Prostate gland (tissue), 2 donors: Measurements from ENCODE around the gene FASTK.

ENCODE experiments used
- POLR2AphosphoS5 ChIP-seq: sonication (generic); formaldehyde crosslinking; IDR thresholded peaks from one replicate; pipeline ENCODE4 v1.6.1; 2017; ENCODE audit warnings: antibody characterized with exemption
- TF ChIP-seq, protein P1 (sequence below), 4 experiments: fragments of 200-600 bp in 2 of 4; fragments of 450-650 bp in 2 of 4; sonication (generic) in 2 of 4; IDR thresholded peaks; 1 replicate in 3 of 4; 2 replicates in 1 of 4; pipeline ENCODE4 v1.5.1; 2016 to 2019; ENCODE audit warnings: antibody characterized with exemption in 4 of 4, mild to moderate bottlenecking in 2 of 4, moderate library complexity in 2 of 4

- TF ChIP-seq, protein P1, sequence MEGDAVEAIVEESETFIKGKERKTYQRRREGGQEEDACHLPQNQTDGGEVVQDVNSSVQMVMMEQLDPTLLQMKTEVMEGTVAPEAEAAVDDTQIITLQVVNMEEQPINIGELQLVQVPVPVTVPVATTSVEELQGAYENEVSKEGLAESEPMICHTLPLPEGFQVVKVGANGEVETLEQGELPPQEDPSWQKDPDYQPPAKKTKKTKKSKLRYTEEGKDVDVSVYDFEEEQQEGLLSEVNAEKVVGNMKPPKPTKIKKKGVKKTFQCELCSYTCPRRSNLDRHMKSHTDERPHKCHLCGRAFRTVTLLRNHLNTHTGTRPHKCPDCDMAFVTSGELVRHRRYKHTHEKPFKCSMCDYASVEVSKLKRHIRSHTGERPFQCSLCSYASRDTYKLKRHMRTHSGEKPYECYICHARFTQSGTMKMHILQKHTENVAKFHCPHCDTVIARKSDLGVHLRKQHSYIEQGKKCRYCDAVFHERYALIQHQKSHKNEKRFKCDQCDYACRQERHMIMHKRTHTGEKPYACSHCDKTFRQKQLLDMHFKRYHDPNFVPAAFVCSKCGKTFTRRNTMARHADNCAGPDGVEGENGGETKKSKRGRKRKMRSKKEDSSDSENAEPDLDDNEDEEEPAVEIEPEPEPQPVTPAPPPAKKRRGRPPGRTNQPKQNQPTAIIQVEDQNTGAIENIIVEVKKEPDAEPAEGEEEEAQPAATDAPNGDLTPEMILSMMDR (IDR thresholded peaks at IDR 0.05), result no peak
- no peak for TF ChIP-seq POLR2AphosphoS5
Observed at GRCh38 chr7:151078233-151079040, 2.2 kb downstream of the FASTK start.
